ENCODE measurements around the gene EFNA5. TPM values are rescaled to one million over a fixed set of nuclear protein-coding genes. Genes with fewer than 3 reads are reported as not detected.

EFNA5 gene
- polyA plus RNA-seq, 1 donor, result 6.1 TPM

- Histone ChIP-seq H3K27me3 (ENCODE audit: control insufficient read depth, insufficient read depth, low read length) (no peaks in the 10 kb centered on the region), H3K36me3 (ENCODE audit: control insufficient read depth, insufficient read depth, low read length) (no peaks in the 10 kb centered on the region), H3K27ac (ENCODE audit: low read length) (no peak overlapping the region), H3K4me3 (ENCODE audit: low read length) (no peak overlapping the region), H3K4me1 (ENCODE audit: control insufficient read depth, insufficient read depth, low read length) (no peaks in the 10 kb centered on the region), H3K9me3 (ENCODE audit: control insufficient read depth, low read depth, low read length) (no peaks in the 10 kb centered on the region)
- no CpG with 5 or more reads among the region's 3 CpGs for WGBS (ENCODE audit: insufficient coverage, low lambda C conversion rate)
- DNase-seq, result no peak
Observed at GRCh38 chr5:107593009-107593408, 77.7 kb downstream of the EFNA5 start.

- Histone ChIP-seq H3K36me3 (ENCODE audit: control insufficient read depth, insufficient read depth, low read length) (no peaks in the 10 kb centered on the region), H3K4me1 (ENCODE audit: control insufficient read depth, insufficient read depth, low read length) (no peaks in the 10 kb centered on the region), H3K27me3 (ENCODE audit: control insufficient read depth, insufficient read depth, low read length) (no peaks in the 10 kb centered on the region), H3K4me3 (ENCODE audit: low read length) (no peak overlapping the region), H3K27ac (ENCODE audit: low read length) (no peak overlapping the region), H3K9me3 (ENCODE audit: control insufficient read depth, low read depth, low read length) (no peaks in the 10 kb centered on the region)
- no peak for DNase-seq
- 100% methylated on average over 2 of the region's 7 CpGs for WGBS (ENCODE audit: insufficient coverage, low lambda C conversion rate)
Observed at GRCh38 chr5:107592515-107592914, 78.2 kb downstream of the EFNA5 start.

GRCh38 chr5:107590686-107591085, 80.1 kb downstream of the EFNA5 start:
- no peaks in the 10 kb centered on the region for H3K36me3 ChIP-seq (ENCODE audit: control insufficient read depth, insufficient read depth, low read length)
- no CpG with 5 or more reads among the region's 1 CpG for WGBS (ENCODE audit: insufficient coverage, low lambda C conversion rate)
- H3K27me3 ChIP-seq (ENCODE audit: control insufficient read depth, insufficient read depth, low read length), result no peaks in the 10 kb centered on the region
- no peak for DNase-seq
- no peak overlapping the region for H3K4me3 ChIP-seq (ENCODE audit: low read length)
- no peaks in the 10 kb centered on the region for H3K9me3 ChIP-seq (ENCODE audit: control insufficient read depth, low read depth, low read length)
- no peaks in the 10 kb centered on the region for H3K4me1 ChIP-seq (ENCODE audit: control insufficient read depth, insufficient read depth, low read length)
- H3K27ac ChIP-seq (ENCODE audit: low read length), result no peak overlapping the region

GRCh38 chr5:107589520-107590193, 81.1 kb downstream of the EFNA5 start:
- WGBS (ENCODE audit: insufficient coverage, low lambda C conversion rate), result 92% methylated on average over 2 of the region's 7 CpGs

GRCh38 chr5:107582625-107583024, 88.1 kb downstream of the EFNA5 start:
- no peak for DNase-seq
- no peak overlapping the region for H3K27ac ChIP-seq (ENCODE audit: low read length)
- H3K27me3 ChIP-seq (ENCODE audit: control insufficient read depth, insufficient read depth, low read length), result no peaks in the 10 kb centered on the region
- no peaks in the 10 kb centered on the region for H3K36me3 ChIP-seq (ENCODE audit: control insufficient read depth, insufficient read depth, low read length)
- H3K4me3 ChIP-seq (ENCODE audit: low read length), result no peak overlapping the region
- H3K9me3 ChIP-seq (ENCODE audit: control insufficient read depth, low read depth, low read length), result no peaks in the 10 kb centered on the region
- no peaks in the 10 kb centered on the region for H3K4me1 ChIP-seq (ENCODE audit: control insufficient read depth, insufficient read depth, low read length)

More at GRCh38 chr5:107589520-107590193, 81.1 kb downstream of the EFNA5 start:
- no peaks in the 10 kb centered on the region for H3K4me1 ChIP-seq (ENCODE audit: control insufficient read depth, insufficient read depth, low read length)
- no peaks in the 10 kb centered on the region for H3K36me3 ChIP-seq (ENCODE audit: control insufficient read depth, insufficient read depth, low read length)
- H3K4me3 ChIP-seq (ENCODE audit: low read length), result no peak overlapping the region
- no peak for DNase-seq
- H3K9me3 ChIP-seq (ENCODE audit: control insufficient read depth, low read depth, low read length), result no peaks in the 10 kb centered on the region
- H3K27me3 ChIP-seq (ENCODE audit: control insufficient read depth, insufficient read depth, low read length), result no peaks in the 10 kb centered on the region
- H3K27ac ChIP-seq (ENCODE audit: low read length), result no peak overlapping the region

- no peaks in the 10 kb centered on the region for H3K4me1 ChIP-seq (ENCODE audit: control insufficient read depth, insufficient read depth, low read length)
- H3K27me3 ChIP-seq (ENCODE audit: control insufficient read depth, insufficient read depth, low read length), result no peaks in the 10 kb centered on the region
- no peaks in the 10 kb centered on the region for H3K9me3 ChIP-seq (ENCODE audit: control insufficient read depth, low read depth, low read length)
- no peak for DNase-seq
- H3K36me3 ChIP-seq (ENCODE audit: control insufficient read depth, insufficient read depth, low read length), result no peaks in the 10 kb centered on the region
- no peak overlapping the region for H3K4me3 ChIP-seq (ENCODE audit: low read length)
- no peak overlapping the region for H3K27ac ChIP-seq (ENCODE audit: low read length)
- WGBS (ENCODE audit: insufficient coverage, low lambda C conversion rate), result 82% methylated on average over 5 of the region's 8 CpGs
Observed at GRCh38 chr5:107580889-107581820, 89.6 kb downstream of the EFNA5 start.

- H3K36me3 ChIP-seq (ENCODE audit: control insufficient read depth, insufficient read depth, low read length), result no peaks in the 10 kb centered on the region
- no peak overlapping the region for H3K27ac ChIP-seq (ENCODE audit: low read length)
- 100% methylated on average over 1 of the region's 4 CpGs for WGBS (ENCODE audit: insufficient coverage, low lambda C conversion rate)
- H3K27me3 ChIP-seq (ENCODE audit: control insufficient read depth, insufficient read depth, low read length), result no peaks in the 10 kb centered on the region
- H3K4me3 ChIP-seq (ENCODE audit: low read length), result no peak overlapping the region
- H3K9me3 ChIP-seq (ENCODE audit: control insufficient read depth, low read depth, low read length), result no peaks in the 10 kb centered on the region
- no peak for DNase-seq
- no peaks in the 10 kb centered on the region for H3K4me1 ChIP-seq (ENCODE audit: control insufficient read depth, insufficient read depth, low read length)
Observed at GRCh38 chr5:107578051-107578635, 92.6 kb downstream of the EFNA5 start.

- Histone ChIP-seq H3K36me3 (ENCODE audit: control insufficient read depth, insufficient read depth, low read length) (no peaks in the 10 kb centered on the region), H3K9me3 (ENCODE audit: control insufficient read depth, low read depth, low read length) (no peaks in the 10 kb centered on the region), H3K4me3 (ENCODE audit: low read length) (no peak overlapping the region), H3K27ac (ENCODE audit: low read length) (no peak overlapping the region), H3K27me3 (ENCODE audit: control insufficient read depth, insufficient read depth, low read length) (no peaks in the 10 kb centered on the region), H3K4me1 (ENCODE audit: control insufficient read depth, insufficient read depth, low read length) (no peaks in the 10 kb centered on the region)
- DNase-seq, result no peak
- 95% methylated on average over 3 of the region's 8 CpGs for WGBS (ENCODE audit: insufficient coverage, low lambda C conversion rate)
Observed at GRCh38 chr5:107577394-107577950, 93.3 kb downstream of the EFNA5 start.

GRCh38 chr5:107576736-107577393, 93.9 kb downstream of the EFNA5 start:
- Histone ChIP-seq H3K4me3 (ENCODE audit: low read length) (no peak overlapping the region), H3K27me3 (ENCODE audit: control insufficient read depth, insufficient read depth, low read length) (no peaks in the 10 kb centered on the region), H3K36me3 (ENCODE audit: control insufficient read depth, insufficient read depth, low read length) (no peaks in the 10 kb centered on the region), H3K9me3 (ENCODE audit: control insufficient read depth, low read depth, low read length) (no peaks in the 10 kb centered on the region), H3K27ac (ENCODE audit: low read length) (no peak overlapping the region), H3K4me1 (ENCODE audit: control insufficient read depth, insufficient read depth, low read length) (peaks cover 3% of the 10 kb centered on the region)
- no CpG with 5 or more reads among the region's 3 CpGs for WGBS (ENCODE audit: insufficient coverage, low lambda C conversion rate)
- DNase-seq, result no peak

GRCh38 chr5:107576155-107576554, 94.6 kb downstream of the EFNA5 start:
- no peak overlapping the region for H3K27ac ChIP-seq (ENCODE audit: low read length)
- H3K4me1 ChIP-seq (ENCODE audit: control insufficient read depth, insufficient read depth, low read length), result peaks cover 8% of the 10 kb centered on the region
- no peak for DNase-seq
- no peaks in the 10 kb centered on the region for H3K9me3 ChIP-seq (ENCODE audit: control insufficient read depth, low read depth, low read length)
- no peaks in the 10 kb centered on the region for H3K27me3 ChIP-seq (ENCODE audit: control insufficient read depth, insufficient read depth, low read length)
- no peak overlapping the region for H3K4me3 ChIP-seq (ENCODE audit: low read length)
- WGBS (ENCODE audit: insufficient coverage, low lambda C conversion rate), result 90% methylated on average over 2 of the region's 4 CpGs
- H3K36me3 ChIP-seq (ENCODE audit: control insufficient read depth, insufficient read depth, low read length), result no peaks in the 10 kb centered on the region
